GM21390 (cell line): ENCODE measurements around the gene MYO7A.
"Not testable (repeated sequence)": the region's sequence is repeated elsewhere in the genome, so short reads cannot be mapped to it uniquely, and the experiment has no call there.

Source experiments
- ATAC-seq: cut with Tn5 transposase; IDR thresholded peaks from one replicate; pipeline ENCODE4 v1.9.1; 2021; ENCODE audit not compliant: unreplicated experiment

The MYO7A gene

DNA sequence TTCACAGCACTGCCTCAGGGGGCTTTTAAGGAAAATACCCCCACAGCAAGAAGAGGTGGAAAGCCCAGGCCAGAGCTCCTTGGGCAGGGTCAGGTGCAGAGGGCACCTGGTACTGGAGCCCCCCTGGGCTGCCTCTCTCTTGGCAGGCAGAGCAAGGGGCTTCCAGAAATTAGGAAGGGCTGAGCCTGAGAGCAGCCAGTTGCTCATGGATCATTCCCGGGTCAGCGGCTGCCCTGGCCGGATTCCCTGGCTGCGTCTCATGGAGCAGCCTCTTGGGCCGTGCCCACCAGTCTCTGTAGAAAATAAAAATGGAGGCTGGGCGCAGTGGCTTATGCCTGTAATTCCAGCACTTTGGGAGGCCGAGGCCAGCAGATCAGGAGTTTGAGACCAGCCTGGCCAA is 35.7 kb upstream of the MYO7A start:
- ATAC-seq, result no peak

DNA sequence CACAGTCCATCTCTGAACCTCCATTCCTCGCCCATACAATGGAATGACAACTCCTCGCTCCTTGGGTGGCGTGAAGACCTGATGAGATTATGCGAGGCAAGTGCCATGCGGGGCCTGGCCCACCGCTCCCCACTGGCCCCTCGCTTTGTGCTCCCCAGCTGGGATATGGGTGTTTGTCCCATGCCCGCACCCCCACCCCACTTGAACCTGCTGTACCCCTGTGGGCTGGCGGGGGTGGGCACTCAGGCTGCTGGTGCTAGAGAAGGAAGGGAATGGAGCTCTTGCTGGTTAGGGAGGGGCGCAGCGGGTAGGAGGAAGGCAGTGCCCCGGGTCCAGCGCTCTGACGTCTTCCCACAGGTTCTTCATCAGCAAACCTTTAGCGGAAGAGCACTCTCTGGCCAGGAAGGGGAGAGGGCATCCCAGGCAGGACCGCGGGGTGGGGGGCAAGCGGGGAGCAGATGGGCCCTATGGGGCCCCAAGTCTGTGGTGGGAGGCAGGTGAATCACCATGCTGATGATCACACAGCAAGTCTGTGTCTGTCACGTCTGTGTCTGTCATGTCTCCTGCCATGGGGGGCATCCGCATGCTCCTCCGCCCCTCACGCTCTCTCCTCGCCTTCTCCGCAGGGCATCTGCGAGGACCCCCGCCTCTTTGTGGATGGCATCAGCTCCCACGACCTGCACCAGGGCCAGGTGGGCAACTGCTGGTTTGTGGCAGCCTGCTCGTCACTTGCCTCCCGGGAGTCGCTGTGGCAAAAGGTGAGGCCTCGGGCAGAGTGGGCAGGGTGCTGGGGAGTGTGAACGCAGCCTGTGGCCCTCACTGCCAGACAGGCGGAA is 34.8 kb upstream of the MYO7A start:
- no peak for ATAC-seq

DNA sequence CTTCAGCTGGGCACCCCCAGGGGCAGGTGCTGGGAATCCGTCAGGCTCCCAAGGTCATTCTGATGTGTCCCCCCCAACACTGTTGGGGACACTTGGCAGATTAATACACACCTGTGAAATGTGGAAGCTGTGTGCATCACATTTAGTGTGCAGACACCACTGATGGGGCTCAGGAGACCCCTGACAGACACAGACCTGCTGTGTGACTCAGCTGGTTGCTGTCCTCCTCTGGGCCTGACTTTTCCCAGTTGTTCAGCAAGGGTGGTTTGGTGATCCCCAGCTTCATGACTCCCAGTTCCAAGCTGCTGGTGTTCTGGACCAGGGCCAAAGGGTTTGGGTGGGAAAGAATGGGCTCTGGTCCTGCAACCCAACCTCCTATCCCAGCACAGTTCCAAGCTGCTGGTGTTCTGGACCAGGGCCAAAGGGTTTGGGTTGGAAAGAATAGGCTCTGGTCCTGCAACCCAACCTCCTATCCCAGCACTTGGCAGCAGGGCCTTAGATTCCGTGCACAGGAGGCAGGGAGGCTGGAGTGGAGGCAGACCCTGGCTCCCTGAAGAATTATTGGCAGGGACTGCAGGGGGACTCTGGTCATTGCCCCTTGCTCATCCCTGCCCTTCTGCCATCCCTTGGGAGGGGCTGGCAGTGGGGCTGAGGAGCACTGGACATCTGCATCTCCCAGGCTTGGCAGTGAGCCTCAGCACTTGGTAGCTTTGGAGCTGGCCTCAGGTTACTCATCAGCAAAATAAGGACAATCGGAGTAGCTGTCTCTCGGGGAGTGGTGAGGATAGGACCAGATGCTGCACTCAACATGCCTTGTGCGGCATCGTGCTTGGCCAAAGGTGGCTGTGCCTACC is 33.8 kb upstream of the MYO7A start:
- no peak for ATAC-seq

DNA sequence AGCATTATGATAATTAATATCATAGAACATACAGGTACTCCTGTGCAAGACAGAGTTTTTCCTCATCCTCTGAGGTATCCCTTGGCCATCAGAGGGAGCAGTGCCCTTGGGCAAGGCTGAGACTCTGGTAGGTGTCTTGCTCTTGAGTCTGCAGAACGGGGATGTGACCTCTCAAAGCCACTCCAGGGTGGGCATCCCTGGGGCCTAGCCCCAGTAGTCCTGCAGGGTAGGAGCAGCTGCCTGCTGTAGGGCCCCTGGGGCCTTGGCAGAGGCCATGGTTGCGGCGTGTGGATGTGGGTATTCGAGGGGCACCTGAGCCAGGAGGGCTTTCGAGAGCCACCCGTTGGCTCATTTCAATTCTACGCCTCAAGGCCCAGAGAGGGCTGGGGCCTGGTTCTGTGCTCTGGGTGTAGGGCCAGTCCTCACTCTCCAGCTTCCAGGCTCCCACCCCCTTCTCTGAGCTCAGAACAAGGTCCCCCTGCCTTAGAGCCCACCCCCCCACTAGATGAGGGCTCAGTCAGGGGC is 33.1 kb upstream of the MYO7A start:
- no peak for ATAC-seq

DNA sequence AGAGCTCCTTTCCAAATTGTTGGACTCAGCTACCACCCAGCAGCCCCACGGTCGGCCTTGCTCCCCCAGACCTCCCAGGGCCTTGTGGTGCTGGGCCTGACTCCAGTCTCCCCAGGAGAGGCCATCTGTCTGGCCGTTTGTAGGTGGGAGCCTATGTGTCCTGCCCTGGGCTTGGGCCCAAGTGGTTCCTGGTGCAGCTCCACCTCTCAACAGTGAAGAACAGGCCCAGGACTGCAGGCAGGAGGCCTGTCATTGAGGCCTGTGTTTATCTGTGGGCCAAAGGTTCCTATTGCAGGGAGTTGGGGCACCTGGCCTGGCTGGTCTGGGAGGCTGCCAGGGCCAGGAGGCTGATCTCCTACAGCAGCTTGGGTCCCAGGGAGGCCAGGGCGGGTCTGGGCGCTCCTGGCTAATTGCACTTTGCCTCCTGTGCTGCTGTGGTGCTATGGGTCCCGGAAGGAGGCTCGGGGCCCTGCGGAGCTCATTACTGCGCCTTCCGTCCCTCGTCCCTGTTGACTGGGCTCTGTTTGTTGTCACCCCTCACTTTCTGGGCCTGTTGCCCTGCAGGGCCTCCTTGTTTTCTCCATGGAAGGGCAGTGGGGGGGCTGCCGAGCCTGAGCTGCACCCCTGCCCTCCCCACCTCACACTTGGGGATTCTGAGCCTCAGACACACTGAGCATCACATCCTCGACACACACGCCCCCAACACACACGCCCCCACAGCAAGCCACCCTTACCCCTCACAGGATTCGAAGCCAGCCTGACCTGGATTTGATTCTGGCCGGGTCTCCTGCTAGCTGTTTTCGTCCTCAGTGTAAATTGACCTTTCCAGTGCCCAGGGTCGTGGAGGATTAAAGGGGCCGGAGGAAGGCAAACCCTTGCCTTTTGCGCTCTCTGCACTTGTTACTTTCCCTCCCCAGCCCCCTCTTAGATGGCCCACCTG is 32.2 kb upstream of the MYO7A start:
- no peak for ATAC-seq

DNA sequence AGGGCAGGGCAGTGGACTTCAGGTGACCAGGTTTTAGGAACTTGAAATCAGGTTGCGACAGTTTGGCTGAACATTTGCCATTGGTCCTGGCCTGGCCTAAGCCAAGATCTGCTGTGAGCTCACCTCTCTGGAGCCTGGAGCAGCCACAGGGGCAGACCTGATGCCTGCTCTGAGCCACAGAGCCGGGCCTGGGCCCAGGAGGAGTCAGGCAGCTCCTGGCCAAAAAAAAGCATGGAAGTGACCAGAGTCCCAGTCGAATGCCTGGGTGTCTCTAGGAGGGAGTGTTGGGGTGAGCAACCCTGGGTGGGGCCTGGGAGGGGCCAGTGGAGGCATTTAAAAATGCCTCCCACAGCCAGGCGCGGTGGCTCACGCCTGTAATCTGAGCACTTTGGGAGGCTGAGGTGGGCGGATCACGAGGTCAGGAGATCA is 31.4 kb upstream of the MYO7A start:
- no peak for ATAC-seq

DNA sequence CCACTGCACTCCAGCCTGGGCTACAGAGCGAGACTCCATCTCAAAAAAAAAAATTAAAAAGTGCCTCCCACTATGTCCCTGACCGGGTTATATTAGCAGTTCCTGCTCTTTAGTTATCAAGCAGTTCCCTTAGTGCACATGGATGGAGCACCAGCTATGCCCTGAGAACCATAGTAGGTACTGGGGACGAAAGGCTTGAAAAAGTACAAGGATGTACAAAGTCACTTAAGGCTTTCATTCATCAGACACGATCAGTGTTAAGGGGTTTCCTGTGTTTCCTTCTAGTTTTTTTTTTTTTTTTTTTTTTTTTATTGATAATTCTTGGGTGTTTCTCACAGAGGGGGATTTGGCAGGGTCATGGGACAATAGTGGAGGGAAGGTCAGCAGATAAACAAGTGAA is 30.9 kb upstream of the MYO7A start:
- ATAC-seq, result not testable (repeated sequence)

DNA sequence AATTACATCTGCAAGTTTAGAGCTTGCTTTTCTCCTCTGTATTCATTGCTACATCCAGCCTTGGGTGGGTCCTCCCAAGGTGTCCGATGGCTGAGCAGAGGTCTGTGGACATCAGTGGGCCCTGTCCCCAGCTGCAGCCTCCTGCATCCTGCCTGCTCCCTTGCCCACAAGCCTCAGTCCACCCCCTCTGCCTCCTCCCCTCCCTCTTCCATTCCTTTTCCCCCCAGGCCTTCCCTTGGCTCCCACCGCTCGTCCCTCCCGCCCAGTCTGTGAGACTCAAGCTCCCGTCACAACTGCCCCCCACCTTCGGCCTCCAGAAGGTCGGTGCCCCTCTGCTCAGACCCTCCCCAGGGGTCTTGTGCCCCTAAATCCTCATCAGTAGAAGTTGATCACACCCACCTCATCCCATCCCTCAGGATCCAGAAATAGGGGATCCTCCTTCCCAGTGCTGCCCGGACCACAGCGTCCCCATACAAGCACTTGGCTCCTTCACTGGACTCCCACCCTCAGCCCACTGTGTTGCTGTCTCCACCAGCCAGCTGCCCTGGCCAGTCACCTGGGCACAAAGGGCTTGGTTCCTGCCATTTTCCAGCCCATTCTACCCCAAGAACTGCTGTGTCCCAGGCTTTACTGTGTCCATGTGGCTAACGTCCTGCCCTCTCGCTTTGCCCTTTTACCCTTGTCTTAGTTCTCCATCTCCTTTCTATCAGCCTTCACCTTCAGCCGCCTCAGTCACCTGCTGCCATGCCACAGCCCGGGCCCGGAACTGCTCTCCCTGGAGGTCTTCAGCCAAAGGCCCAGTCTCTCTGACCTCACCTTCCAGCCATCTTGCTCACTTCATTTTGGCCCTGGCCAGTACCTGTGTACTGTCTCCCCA is 27.6 kb upstream of the MYO7A start:
- ATAC-seq, result no peak

DNA sequence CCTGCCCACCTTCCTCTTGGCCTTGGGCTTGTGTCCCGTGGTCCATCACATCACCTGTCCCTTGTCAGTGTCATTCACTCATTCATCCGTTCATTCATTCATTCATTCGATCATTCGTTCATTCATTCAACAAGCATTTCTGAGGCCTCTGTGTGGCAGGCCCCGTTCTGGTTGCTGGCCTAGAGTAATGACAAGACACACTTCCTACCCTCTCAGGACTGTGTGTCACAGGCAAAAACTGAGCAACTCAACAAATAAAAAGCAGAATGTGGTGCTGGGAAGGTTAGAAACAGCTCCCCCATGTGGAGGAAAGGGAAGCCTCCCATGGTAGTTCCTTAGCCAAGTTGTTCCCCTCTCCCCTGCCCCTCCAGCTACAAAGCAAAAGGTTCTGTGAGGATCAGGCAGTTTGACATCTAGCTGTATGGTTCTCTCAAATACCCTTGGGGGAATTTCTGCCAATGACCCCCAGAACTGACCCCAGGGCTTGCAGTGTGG is 27.0 kb upstream of the MYO7A start:
- ATAC-seq, result no peak

DNA sequence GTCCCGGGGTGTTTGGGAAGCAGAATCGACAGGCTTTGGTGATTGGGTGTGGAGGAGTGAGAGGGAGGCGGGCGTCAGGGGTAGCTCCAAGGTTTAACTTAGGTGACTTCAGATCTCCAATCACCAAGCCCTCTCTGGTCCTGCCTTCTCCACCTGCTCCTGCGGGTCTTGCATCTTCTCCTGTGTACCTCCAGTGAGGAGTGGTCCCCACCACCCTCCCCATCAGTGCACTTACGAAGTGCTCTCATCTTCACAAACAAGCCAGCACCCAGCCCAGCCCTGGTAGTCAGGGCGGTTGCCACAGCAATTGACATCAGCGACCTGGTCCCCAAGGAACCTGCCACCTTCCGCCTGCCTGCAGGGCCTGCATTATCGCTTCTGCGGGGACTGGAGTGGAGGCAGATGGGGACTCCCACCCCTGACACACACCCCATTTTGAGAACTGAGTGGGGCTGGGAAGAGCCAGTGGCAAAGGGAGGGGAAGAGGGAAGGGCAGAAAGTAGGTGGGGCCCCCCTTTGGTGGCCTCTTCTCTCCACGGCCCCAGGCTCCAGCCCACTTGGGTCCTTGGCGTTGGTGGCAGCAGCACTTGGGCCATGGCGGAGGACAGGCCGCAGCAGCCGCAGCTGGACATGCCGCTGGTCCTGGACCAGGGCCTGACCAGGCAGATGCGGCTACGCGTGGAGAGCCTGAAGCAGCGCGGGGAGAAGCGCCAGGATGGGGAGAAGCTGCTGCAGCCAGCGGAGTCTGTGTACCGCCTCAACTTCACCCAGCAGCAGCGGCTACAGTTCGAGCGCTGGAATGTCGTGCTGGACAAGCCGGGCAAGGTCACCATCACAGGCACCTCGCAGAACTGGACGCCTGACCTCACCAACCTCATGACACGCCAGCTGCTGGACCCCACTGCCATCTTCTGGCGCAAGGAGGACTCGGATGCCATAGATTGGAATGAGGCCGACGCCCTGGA is 25.5 kb upstream of the MYO7A start, which contains the start of gene OMP:
TSS of gene OMP (plus strand) at position 595 of the 965 bp plus-strand sequence. CDS start at position 595, 0 bp downstream.
- ATAC-seq, result no peak

DNA sequence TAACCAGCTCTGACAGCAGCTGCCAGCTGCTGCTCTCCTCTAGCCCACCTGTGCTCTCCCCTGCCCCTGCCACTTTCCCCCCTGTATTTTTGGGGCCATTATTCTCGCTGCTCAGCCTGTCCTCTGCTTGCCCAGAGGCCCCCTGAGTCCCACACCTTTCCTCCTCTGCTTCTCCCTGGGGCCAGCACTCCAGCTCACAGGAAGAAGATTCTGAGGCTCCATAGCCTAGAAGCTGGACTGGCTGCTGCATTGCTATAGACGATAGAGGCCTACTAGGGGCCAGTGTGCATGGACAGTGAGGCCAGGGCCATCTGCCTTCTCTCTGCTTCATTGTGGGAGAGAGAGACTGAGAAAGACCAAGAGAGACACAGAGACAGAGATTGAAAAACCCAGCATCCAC is 24.7 kb upstream of the MYO7A start:
- no peak for ATAC-seq

DNA sequence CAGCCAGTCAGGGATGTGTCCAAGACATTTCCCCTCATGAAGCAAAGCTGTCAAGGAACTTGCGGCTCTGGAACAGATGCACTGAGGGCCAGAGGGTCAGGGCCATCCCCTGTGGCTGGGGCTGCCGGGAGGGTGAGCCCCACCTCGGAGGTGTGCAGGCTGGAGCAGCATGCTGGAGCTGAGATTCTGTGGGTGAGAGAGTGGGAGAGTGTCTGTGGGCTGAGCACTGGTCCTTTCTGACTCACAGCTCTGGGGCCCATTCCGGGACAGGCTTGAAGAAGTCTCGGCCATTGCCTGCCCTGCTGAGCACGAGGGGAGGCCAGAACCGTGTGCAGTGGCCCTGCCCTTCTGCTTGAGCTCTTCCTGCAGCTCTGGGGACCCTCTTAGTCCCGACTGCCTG is 23.3 kb upstream of the MYO7A start:
- ATAC-seq, result no peak

DNA sequence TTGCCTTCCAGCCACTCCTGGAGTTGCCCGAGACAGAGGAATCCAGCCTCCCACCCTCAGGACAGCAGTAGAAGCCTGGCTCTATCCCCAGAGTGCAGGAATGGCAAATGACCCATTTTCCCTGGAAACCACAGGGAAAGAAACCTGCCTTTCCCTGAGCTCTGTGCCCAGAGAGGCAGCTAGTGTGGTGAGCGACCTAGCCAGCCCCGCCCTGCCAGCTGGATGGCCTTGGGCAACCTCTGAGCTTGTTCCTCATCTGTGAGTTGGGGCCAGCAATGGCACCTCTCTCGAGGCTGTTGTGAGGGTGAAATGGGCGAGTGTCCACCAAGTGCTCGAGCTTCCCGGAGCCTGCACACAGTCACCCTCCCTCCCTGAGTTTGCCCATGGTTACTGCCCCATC is 21.7 kb upstream of the MYO7A start:
- ATAC-seq, result no peak

DNA sequence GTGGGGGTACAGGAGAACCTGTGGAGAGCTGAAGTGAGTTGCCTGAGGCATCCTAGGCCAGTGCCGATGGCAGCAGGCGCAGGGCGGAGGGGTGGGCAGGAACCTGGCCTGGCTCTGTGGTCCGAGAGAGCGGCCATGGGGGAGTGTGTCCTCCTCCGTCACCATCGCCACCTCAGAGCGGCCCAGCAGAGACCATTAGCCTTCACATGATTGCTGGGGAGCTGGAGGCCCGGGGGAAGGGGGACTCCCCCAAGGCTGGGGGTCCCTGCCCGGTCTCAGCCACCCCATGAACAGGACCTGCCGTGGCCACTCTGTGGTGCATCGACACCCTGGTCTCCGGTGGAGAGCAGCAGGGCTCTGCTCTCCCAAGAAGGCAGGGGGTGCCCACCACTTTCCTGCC is 21.3 kb upstream of the MYO7A start:
- ATAC-seq, result no peak

DNA sequence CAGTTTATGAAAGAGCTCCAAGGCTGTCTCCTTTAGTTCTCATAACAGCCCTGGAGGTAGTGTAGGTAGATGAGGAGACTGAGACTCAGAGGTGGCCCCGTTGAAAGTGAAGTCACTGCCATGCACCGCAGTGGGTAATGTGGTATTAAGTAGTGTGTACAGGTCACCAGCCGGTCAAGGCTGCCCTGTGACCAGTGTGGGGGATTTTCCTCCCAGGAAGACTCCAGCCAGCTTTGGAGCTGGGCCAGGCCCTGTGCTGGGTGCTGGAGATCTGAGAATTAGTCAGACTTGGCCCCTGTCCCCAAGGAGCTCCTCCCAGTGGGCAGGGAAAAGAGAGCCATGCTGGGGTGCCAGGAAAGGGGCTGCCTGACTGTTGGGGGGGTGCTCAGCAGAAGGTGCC is 20.1 kb upstream of the MYO7A start:
- ATAC-seq, result no peak

DNA sequence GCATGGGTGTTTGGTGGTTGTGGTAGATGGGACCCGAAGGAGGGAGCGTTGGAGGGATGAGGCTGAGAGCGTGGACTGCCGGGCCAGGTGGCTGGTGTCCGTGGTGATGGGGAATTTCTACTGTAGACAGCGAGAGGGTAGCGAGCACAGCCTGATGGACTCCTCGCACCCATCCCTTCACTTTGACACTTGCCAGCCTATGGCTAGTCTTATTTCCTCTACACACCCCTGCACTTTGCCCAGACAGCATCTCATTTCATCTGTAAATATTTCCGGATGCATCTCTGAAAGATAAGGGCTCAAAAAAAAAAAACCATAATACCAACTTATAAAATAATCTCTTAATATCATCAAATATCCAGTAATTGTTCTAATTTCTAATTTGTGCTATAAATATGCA is 19.6 kb upstream of the MYO7A start:
- no peak for ATAC-seq

DNA sequence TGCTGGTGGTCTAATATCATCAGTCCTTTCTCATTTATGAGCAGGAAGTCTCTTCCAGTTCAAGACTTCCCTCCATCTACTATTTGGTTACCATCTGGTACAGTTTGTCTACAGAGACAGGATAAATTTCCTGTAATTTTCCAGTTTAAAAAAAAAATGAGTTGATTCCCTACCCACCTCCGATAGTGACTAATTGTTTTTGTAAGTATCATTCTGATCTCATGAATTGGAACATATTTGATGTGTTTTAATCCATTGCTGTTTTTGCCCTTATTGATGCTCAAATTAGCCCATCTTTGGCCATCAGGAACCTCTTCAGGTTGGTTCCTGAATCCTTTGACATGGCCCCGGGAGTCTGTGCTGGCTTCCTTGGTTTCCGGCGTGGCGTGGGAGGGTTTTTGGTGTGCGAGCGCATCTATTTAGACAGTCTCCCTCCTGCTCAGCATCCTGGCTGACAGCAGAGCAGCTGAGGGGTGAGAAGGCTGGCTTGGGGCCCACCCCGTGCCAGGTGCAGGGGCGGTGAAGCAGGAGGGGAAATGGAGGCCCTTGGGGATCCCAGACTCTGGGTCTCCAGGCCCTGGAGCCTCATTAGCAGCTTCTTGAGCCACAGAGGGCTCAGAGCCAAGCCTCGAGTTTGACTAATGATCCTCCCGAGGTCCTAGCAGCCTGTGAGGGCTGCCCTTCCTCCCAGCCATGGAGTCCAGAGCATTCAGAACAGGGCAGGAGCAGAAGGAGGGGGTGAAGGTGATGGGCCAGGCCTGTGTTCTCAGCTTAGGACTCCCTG is 18.6 kb upstream of the MYO7A start:
- no peak for ATAC-seq

DNA sequence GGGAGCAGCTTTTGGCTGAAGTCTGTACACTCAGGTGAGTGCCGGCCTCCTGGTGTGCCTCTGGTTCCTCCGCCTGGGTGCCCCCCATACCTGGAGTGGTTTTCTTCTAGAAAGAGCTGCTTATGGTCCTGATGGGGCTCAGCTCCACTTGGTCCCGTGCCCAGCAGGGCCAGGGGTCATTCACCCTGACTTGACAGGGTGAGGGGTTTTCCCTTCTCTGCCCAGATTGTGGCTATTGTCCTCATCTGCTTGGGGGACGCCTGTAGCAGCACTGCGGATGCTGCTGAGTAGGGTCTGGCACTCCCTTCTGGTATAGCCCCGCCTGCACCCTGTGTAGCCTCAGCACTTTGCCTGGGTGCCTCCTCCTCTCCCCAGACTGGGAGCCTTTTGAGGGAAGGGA is 17.2 kb upstream of the MYO7A start:
- ATAC-seq, result no peak
